Keratinocyte (primary cell): Measurements from ENCODE around the gene ATP5F1C. TPM values are rescaled to one million over a fixed set of nuclear protein-coding genes. Genes with fewer than 3 reads are reported as not detected.
"Not testable (repeated sequence)": the region's sequence is repeated elsewhere in the genome, so short reads cannot be mapped to it uniquely, and the experiment has no call there.

ENCODE experiments used
- DNase-seq: peaks from one replicate; pipeline ENCODE4 v3.0.0-alpha.2; 2011; ENCODE audit warnings: low read depth, missing footprints, low spot score
- FAIRE-seq: peaks from 2 replicates; lab custom pipeline; 2011; peaks lifted over from hg19 to GRCh38; lab: Jason Lieb, UNC
- H2AFZ ChIP-seq: 2 replicates; pipeline ENCODE4 v1.6.0; 2012; ENCODE audit warnings: low read length, control low read depth, inconsistent platforms; ENCODE audit not compliant: control insufficient read depth
- H3K27ac ChIP-seq: 2 replicates; pipeline ENCODE4 v1.5.1; 2011; ENCODE audit warnings: low read length; ENCODE audit not compliant: control insufficient read depth, insufficient read depth
- H3K27me3 ChIP-seq: 3 replicates; pipeline ENCODE4 v1.6.0; 2011; ENCODE audit warnings: low read length; ENCODE audit not compliant: control insufficient read depth, insufficient read depth; ENCODE audit errors: extremely low read depth
- H3K36me3 ChIP-seq, 2 experiments: 2 replicates in 1 of 2; 3 replicates in 1 of 2; pipeline ENCODE4 v1.5.1; 2011; ENCODE audit warnings: low read length in 2 of 2, mild to moderate bottlenecking in 1 of 2; ENCODE audit not compliant: control insufficient read depth in 2 of 2, insufficient read depth in 2 of 2; ENCODE audit errors: extremely low read depth in 1 of 2
- H3K4me1 ChIP-seq: 3 replicates; pipeline ENCODE4 v1.5.1; 2011; ENCODE audit warnings: low read length; ENCODE audit not compliant: control insufficient read depth, insufficient read depth; ENCODE audit errors: extremely low read depth
- H3K4me2 ChIP-seq: 3 replicates; pipeline ENCODE4 v1.6.0; 2011; ENCODE audit warnings: low read depth, low read length; ENCODE audit not compliant: control insufficient read depth, insufficient read depth; ENCODE audit errors: extremely low read depth
- H3K4me3 ChIP-seq, 3 experiments: fragments of 200-600 bp in 1 of 3; sonication (generic) in 1 of 3; 2 replicates in 2 of 3; 3 replicates in 1 of 3; pipeline ENCODE4 v1.5.1; 2011 to 2016; ENCODE audit warnings: low read length in 3 of 3, mild to moderate bottlenecking in 3 of 3, control low read depth in 2 of 3, inconsistent platforms in 1 of 3, low read depth in 1 of 3, mixed read lengths in 1 of 3, mixed run types in 1 of 3, moderate library complexity in 1 of 3; ENCODE audit not compliant: control insufficient read depth in 2 of 3, insufficient read depth in 2 of 3; ENCODE audit errors: extremely low read depth in 1 of 3
- H3K79me2 ChIP-seq: 2 replicates; pipeline ENCODE4 v1.6.0; 2012; ENCODE audit warnings: low read length; ENCODE audit not compliant: control insufficient read depth, insufficient read depth
- H3K9ac ChIP-seq: 3 replicates; pipeline ENCODE4 v1.6.0; 2011; ENCODE audit warnings: low read length; ENCODE audit not compliant: control insufficient read depth, insufficient read depth; ENCODE audit errors: extremely low read depth
- H3K9me1 ChIP-seq: 3 replicates; pipeline ENCODE4 v1.6.0; 2011; ENCODE audit warnings: low read length; ENCODE audit not compliant: control insufficient read depth, insufficient read depth; ENCODE audit errors: extremely low read depth
- H3K9me3 ChIP-seq: 2 replicates; pipeline ENCODE4 v1.5.1; 2012; ENCODE audit warnings: low read depth, low read length; ENCODE audit not compliant: control insufficient read depth
- H4K20me1 ChIP-seq: 3 replicates; pipeline ENCODE4 v1.6.0; 2011; ENCODE audit warnings: low read length; ENCODE audit not compliant: control insufficient read depth, insufficient read depth; ENCODE audit errors: extremely low read depth
- CTCF ChIP-seq, 3 experiments: IDR thresholded peaks in 1 of 3; conservative IDR thresholded peaks in 1 of 3; optimal IDR thresholded peaks in 1 of 3; 2 replicates in 2 of 3; 3 replicates in 1 of 3; pipeline versions ENCODE3 to v1.5.1; 2011; ENCODE audit warnings: low read length in 3 of 3, mild to moderate bottlenecking in 3 of 3, moderate library complexity in 2 of 3, control low read depth in 1 of 3, inconsistent platforms in 1 of 3; ENCODE audit not compliant: insufficient read depth in 2 of 3; ENCODE audit errors: extremely low read depth in 1 of 3
- EZH2 ChIP-seq: IDR thresholded peaks from one replicate; pipeline ENCODE4 v1.6.1; 2012; ENCODE audit warnings: inconsistent platforms, mild to moderate bottlenecking, low read length, moderate library complexity
- dilution Hi-C: fragments of 300-500 bp; cut with MboI; formaldehyde crosslinking; loops from one replicate; pipeline ENCODE4 v1.7.0; 2020; ENCODE audit warnings: low sequenced_read_pairs; ENCODE audit not compliant: extremely low pct_ligation_motif_present
- polyA plus RNA-seq, 5 experiments: library from polyadenylated mRNA; depleted of rRNA in 3 of 5; stranded (reverse) in 3 of 5; stranded (forward) in 1 of 5; unstranded in 1 of 5; fragments of >200 nt; gene quantifications; 1 replicate in 1 of 5; 2 replicates in 3 of 5; 3 replicates in 1 of 5; pipeline versions ENCODE4 v1.2.1 to v1.2.3, GENCODE V29; 2011 to 2012; ENCODE audit warnings: missing spikeins in 2 of 5, low read depth in 1 of 5, low replicate concordance in 1 of 5

Gene ATP5F1C
- polyA plus RNA-seq, 1 donor (not counting 4 experiments of a cell fraction or from before 2014, with no cell fraction given) = 496 TPM

- H3K79me2 ChIP-seq = no peaks in the 10 kb centered on the region
- TF ChIP-seq CTCF (optimal IDR thresholded peaks at IDR 0.05 in 1 of 3, IDR thresholded peaks at IDR 0.05 in 1 of 3, conservative IDR thresholded peaks at IDR 0.05 in 1 of 3; ENCODE audit: extremely low read depth in 1 of 3, insufficient read depth in 2 of 3, low read length in 3 of 3) (no peak), EZH2 (no peak)
- no peak overlapping the region for H3K9ac ChIP-seq
- no peaks in the 10 kb centered on the region for H3K27me3 ChIP-seq
- no peak overlapping the region for H2AFZ ChIP-seq
- no peaks in the 10 kb centered on the region for H3K9me1 ChIP-seq
- H4K20me1 ChIP-seq = no peaks in the 10 kb centered on the region
- FAIRE-seq (no peak), DNase-seq (no peak)
- H3K9me3 ChIP-seq = no peaks in the 10 kb centered on the region
- dilution Hi-C loops = no loop called here
- no peaks in the 10 kb centered on the region for H3K4me1 ChIP-seq
- H3K36me3 ChIP-seq = peaks cover 3 to 4% of the 10 kb centered on the region in 2 experiments
- no peak overlapping the region for H3K4me2 ChIP-seq
- no peak overlapping the region for H3K27ac ChIP-seq
- no peak overlapping the region for H3K4me3 ChIP-seq
Observed at GRCh38 chr10:7811000-7811399, 23.0 kb downstream of the ATP5F1C start.

- H3K36me3 ChIP-seq, dilution Hi-C loops, FAIRE-seq: not testable (repeated sequence)
Observed at GRCh38 chr10:7811743-7812142, 23.8 kb downstream of the ATP5F1C start.

GRCh38 chr10:7813481-7813880 is 25.5 kb downstream of the ATP5F1C start:
- Histone ChIP-seq H3K4me2 (no peak overlapping the region), H3K9me1 (no peaks in the 10 kb centered on the region), H3K27me3 (no peaks in the 10 kb centered on the region), H3K9ac (no peak overlapping the region), H3K36me3 (no peaks in the 10 kb centered on the region), H3K4me1 (no peaks in the 10 kb centered on the region), H3K9me3 (no peaks in the 10 kb centered on the region), H3K4me3 (no peak overlapping the region), H3K27ac (no peak overlapping the region), H2AFZ (no peak overlapping the region), H4K20me1 (no peaks in the 10 kb centered on the region), H3K79me2 (peaks cover 1% of the 10 kb centered on the region)
- FAIRE-seq = no peak
- dilution Hi-C loops = no loop called here
- no peak for DNase-seq
- TF ChIP-seq CTCF (optimal IDR thresholded peaks at IDR 0.05 in 1 of 3, IDR thresholded peaks at IDR 0.05 in 1 of 3, conservative IDR thresholded peaks at IDR 0.05 in 1 of 3; ENCODE audit: extremely low read depth in 1 of 3, insufficient read depth in 2 of 3, low read length in 3 of 3) (peak in 2 of 3 experiments; percentile 9 to 13), EZH2 (no peak)

More at GRCh38 chr10:7811743-7812142, 23.8 kb downstream of the ATP5F1C start:
- DNase-seq, H3K9ac ChIP-seq, H3K4me3 ChIP-seq, H3K27ac ChIP-seq, H3K79me2 ChIP-seq, H2AFZ ChIP-seq, H3K27me3 ChIP-seq, H3K9me3 ChIP-seq, H3K9me1 ChIP-seq, H3K4me2 ChIP-seq, H4K20me1 ChIP-seq, H3K4me1 ChIP-seq: not testable (repeated sequence)
